Anterior cingulate cortex (tissue), 58 donors: ENCODE results near the gene ZSCAN1.

Experiments
- DNase-seq, 58 donors: peaks; one replicate each; lab custom pipeline; 2025; lab: John Stamatoyannopoulos, UW

Gene ZSCAN1

DNA sequence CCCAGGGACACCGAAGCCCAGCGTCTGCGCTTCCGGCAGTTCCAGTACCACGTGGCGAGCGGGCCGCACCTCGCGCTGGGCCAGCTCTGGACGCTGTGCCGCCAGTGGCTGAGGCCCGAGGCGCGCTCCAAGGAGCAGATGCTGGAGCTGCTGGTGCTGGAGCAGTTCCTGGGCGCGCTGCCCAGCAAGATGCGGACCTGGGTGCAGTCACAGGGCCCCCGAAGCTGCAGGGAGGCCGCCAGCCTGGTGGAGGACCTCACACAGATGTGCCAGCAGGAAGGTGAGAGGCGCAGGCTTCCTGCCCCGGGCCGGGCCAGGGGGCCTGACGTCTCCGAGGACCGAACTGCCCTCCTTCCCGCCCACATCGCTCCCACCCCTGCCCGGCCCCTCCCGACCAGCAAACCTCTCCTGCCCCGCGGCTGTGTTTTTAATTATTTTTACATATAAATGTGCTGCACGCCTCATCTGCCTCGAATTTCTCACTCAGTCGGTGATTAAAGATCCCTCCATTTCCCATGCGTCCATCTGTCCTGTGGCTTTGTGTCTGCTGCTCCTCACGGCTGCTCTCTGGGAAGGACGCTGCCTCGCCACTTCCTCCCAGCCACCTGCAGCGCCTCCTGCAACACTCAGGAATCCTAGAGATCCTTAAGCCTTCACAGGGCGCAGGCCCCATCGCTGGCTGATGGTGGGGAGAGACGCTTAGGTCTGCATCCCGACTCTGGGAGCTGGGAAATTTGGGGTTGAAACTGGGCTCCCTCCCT lies 4.3 kb downstream of the ZSCAN1 start:
- peak in 40 of 58 donors; percentile 2 to 67 (median 33) for DNase-seq

DNA sequence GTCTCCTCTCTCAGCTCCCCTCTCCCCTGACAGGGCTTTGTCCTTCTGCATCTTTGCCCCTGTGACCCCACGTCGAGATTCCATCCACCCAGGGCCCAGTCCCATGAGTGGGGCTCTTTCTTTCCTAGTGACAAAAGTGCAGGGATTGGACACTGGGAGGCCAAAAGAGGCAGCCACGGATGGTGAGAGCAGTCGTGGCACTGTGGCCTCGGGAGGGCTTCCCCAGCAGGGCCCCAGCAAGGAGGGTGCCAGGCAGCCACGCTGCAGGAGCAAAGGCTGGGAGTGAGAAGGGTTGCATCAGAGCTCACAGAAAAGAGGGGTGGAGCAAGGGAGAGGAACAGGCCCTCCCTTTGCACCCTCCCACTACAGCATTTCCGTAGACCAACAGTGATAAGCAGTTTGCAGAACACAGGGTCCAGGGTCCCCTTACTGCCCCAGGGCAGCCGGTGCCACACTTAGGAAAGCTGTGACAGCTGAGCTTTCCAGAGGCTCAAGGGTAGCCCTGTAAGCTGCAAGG lies 4.9 kb downstream of the ZSCAN1 start:
- DNase-seq, result no peak

DNA sequence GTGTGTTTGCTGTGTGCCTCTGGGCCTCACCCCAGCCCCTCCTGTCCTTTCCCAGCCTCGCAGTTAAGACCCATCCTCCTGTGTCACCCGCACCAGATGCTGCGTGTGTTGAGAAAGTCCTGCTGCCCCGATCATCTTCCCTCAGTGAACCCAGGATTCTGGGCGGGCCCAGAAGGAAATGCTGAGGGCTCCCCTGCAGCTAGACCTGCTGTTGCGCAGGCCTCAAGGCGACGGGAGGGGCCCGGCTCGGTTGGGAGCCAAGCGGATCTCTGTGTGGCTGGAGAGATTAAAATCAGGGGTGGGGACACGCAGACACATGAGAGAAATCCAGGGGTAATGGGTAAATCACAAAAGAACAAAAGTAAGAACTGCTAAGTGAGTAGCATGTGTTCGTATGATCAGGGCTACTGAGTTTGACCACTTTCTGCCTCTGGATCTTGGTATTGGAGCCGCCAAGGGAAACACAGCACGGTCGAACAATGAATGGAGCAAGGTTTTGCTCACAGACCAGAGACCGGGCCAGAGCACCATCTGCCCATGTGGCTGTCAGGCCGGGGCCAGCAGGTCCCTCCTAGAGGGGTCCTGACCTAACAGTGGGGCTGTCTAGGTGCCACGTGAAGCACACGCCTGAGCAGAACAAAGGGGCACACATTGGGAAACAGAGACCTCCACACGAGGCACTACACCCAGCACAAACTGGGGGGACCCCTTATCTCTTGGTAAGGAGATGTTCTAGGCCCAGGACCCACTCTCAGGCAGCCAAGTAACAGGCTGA lies 7.1 kb downstream of the ZSCAN1 start:
- DNase-seq, result no peak

DNA sequence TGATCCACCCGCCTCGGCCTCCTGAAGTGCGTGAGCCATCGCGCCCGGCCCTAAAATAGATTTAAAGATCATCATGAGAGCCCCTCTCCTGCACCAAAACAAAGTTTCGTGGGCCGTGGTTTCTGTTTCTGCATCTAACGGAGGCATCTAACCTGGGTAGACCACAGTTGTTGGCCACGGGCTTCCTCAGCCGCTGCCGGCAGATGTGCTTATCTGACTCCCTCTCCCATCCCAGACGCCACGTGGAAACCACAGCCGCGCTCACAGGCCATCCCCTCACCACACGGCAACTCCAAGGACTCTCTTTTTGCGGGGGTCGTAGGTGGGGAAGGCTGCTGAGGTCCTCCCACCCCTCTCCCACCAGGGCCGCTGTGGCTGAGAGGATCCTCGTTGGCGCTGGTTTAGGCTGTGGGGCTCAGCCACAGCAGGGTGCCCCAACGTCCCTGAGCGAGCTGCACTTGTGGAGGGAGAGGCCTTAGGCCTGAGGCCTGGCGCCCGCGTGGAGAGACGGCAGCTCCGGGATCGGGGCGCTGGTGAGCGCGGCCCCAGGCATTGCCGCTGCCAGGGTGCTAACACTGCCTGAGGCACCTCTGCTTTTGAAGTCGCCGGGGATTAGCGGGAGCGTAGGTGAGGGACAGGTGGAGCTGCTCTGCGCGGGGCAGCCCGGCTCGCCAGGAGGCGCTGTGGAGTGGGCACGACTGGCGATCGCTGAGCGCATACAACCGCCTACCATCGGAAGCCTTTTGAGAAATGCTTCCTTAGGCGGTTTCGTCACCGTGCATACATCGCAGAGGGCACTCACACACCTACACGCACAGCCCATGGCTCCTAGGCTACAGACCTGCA lies 8.9 kb downstream of the ZSCAN1 start:
- no peak for DNase-seq

DNA sequence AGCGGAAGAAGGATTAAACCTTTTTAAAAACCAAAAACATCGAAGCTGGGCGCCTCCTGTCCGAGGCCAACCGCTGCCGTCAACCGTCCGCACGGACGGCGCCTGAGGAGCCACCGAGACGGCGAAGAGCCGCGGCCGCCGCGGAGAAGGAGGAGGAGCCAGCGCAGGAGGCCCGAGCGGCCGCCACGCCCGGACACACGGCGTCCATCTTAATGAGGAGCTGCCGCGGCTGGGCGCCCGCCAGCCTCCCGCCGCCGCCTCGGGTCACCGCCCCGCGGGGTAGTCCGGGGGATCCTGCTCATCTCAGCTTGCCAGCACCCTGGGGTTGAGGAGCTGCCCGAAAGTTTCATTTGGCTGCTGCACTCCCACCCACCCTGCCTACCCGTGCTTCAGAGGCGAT lies 10.6 kb downstream of the ZSCAN1 start:
- DNase-seq, result no peak

DNA sequence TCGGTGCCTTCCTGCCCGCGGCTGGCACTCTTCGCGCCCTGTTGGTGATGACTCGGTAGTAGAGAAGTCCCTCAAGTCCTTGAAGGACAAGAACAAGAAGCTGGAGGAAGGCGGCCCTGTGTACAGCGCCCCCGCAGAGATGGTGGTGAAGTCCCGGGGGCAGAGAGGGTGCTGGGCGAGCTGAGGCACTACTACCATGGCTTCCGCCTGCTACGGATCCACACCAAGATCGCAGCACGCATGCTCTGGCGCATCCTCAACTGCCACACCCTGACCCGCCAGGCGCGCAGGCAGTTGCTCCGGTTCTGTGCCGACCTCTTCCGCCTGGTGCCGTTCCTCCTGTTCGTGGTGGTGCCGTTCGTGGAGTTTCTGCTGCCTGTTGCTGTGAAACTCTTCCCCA lies 11.1 kb downstream of the ZSCAN1 start:
- DNase-seq, result no peak

DNA sequence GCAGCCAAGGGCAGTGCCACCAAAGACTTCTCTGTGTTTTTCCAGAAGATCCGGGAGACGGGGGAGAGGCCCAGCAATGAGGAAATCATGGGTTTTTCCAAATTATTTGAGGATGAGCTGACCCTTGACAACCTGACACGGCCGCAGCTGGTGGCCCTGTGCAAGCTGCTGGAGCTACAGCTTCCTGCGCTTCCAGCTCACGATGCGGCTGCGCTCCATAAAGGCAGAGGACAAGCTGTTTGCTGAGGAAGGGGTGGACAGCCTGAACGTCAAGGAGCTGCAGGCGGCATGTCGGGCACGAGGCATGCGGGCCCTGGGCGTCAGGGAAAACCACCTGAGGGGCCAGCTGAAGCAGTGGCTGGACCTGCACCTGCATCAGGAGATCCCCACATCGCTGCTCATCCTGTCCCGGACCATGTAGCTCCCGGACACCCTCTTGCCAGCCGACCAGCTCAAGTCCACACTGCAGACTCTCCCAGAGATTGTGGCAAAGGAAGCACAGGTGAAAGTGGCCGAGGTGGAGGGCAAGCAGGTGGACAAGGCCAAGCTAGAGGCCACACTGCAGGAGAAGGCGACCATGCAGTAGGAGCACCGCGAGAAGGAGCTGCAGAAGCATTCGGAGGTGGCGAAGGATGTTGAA lies 11.7 kb downstream of the ZSCAN1 start:
- no peak for DNase-seq

DNA sequence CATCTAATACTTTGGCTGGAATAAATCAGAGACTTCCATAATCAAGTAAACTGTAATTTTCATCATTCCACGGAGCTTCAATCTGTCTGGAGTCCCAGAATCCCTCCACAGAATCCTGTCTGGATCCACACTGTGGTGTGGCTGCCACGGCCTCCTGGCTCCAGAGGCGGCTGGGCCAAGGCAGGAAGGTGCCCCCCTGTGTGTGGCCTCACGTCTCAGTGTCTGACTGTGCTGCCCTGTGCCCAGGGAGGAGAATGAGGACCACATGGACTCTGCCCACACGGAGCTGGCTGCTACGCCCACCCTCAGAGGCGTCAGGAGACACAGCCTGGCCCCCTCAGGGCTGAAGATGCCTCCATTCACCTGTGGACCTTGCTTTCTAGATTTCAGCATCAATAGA lies 13.0 kb downstream of the ZSCAN1 start:
- no peak for DNase-seq

DNA sequence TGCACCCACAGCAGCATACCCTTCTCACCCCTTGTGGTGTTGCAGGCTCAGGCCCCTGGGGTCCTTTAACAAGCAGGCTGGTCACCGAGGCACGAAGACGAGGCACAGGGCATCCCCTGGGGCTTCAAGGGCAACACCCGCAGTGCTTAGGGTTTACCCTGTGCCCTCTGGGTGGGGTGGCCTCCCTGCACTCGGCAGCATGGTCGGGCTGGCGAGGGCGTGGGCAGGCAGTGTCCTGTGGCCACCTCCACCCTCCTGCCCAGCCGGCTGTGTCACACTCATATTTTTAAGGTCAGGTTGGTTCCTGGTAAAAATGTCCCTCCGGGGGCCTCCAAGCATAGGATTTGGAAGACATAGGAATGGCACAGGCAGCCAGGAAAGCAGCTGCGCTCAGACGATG lies 13.8 kb downstream of the ZSCAN1 start:
- DNase-seq, result no peak

DNA sequence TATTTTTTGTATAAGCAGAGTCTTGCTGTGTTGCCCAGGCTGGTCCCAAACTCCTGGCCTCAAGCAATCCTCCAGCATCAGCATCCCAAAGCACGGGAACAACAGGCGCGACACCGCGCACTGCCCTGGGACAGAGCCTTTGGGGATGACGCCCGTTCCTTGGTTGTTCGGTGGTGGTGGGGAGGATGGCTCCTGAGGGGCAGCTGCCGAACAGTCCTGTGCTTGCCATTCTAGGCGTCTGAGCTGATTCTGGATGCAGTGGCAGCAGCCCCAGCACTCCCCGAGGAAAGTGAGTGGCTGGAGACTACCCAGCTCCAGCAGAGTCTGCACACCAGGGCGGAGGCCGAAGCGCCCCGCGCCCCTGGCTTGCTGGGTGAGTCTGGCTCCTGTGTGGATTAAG lies 18.4 kb downstream of the ZSCAN1 start:
- no peak for DNase-seq

DNA sequence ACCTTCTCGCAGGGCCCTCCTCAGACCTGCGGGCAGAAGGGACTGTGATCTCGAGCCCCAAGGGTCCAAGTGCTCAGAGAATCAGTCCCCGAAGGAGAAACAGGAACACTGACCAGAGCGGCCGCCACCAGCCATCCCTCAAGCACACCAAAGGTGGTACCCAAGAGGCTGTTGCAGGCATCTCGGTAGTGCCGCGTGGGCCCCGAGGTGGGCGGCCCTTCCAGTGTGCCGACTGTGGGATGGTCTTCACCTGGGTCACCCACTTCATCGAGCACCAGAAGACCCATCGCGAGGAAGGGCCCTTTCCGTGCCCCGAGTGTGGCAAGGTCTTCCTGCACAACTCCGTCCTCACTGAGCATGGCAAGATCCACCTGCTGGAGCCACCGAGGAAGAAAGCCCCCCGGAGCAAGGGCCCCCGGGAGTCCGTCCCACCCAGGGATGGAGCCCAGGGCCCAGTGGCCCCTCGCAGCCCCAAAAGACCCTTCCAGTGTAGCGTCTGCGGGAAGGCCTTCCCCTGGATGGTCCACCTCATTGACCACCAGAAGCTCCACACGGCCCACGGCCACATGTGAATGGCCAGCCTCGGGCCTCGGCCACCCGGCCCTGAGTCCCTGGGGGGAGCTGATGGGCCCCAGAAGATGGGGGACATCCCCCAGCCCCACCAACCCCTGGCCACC lies 19.8 kb downstream of the ZSCAN1 start:
- no peak for DNase-seq

DNA sequence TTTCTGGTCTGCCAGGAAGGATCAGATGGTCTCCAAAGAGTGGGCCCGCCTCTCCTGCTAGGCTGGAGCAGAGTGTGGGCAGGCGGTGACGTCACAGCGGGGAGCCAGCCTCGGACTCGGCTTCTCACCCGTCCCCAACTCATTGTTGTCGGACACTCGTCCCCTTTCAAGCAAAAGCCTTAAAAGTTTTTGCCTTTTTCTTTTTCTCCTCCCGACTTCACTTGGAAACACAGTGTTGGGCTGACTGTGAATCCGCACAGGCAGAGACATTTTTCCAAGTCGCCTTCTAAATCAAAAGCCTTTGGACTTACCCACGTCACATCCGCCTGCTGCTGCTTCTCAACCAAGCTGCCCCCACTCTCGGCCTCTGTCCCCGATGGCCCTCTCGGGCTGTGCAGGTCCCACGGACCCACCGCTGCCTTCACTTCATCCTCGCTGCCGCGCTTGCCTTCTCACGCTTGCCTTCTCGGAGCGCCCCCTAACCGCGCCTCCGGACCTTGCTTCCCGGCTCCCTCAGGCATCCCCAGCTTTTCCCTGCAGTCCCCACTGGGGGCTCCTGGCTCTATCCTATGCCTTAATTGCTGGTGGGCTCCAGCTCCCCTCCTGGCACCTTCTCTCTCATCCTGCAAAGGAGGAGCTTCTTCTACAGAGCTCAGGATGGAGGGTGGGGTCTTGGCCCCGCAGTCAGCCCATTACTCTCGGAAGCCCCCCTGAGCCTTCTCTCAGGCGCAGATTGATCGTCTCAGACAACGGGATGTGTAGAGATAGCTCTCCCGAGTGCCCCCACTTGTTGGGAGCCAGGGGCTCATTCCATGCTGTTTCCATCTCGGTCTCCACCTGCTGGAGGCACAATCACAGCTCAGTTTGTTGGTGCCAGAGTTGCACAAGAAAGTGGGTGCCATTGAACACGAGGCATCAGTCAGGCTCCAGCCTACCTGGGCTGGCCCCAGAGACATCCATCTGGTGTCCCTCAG lies 21.4 kb downstream of the ZSCAN1 start:
- peak in 54 of 58 donors; percentile 12 to 80 (median 54) for DNase-seq

DNA sequence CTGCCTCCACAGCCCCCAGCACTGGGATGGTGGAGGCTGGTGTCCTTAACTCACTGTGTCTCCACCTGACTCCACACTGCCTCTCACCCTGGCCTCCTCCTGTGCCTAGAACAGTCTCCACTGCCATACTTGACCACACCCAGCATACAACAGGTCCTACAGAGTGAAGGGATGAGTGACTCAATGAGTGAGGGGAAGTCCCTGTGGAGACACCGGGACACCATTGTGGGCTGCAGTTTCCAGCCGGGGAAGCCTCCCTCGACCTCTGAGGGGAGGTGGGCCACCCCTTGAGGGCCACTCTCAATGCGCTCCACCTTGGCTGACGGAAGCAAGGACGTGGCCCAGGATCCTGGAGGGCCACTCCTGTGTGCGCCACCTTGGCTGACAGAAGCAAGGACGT lies 22.4 kb downstream of the ZSCAN1 start:
- no peak for DNase-seq

DNA sequence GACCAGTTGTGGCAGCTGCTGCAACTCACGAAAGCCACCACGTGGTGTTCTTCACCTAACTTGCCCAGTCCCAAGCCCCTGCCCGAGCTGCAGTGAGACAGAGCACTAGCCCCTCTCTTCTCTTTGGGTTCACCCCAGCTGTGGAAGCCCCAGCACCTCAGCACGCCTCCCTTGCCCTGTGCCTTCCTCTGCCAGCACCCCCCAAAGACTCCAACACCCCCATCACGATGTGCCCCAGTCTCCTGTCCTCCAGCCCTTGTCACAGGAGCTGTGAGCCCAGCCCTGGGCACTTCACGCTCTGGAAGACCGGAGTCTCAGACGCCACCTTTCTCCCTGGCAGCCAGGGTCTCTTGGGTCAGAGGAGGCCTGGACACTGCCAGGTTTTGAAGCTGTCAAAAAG lies 23.0 kb downstream of the ZSCAN1 start:
- DNase-seq, result no peak

DNA sequence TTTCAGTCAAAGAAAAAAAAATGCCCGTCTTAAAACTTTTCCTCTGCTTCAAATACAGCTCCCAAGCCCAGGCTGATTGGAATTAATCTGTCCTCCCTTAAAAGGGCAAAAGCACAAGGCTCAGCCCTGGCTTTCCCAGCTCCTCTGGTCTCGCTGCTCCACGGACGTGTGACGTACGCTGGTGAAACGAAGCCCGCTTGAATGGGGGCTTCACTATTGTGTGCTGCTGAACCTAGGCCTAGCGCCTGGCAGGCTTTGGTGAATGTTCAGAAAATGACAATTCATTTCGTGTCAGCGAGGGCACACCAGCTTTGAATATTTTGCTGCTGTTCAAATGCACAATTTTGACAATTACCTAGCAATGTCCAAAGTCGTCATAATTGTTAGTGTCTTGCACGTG lies 24.6 kb downstream of the ZSCAN1 start:
- peak in 3 of 58 donors; percentile 14 to 25 (median 14) for DNase-seq

DNA sequence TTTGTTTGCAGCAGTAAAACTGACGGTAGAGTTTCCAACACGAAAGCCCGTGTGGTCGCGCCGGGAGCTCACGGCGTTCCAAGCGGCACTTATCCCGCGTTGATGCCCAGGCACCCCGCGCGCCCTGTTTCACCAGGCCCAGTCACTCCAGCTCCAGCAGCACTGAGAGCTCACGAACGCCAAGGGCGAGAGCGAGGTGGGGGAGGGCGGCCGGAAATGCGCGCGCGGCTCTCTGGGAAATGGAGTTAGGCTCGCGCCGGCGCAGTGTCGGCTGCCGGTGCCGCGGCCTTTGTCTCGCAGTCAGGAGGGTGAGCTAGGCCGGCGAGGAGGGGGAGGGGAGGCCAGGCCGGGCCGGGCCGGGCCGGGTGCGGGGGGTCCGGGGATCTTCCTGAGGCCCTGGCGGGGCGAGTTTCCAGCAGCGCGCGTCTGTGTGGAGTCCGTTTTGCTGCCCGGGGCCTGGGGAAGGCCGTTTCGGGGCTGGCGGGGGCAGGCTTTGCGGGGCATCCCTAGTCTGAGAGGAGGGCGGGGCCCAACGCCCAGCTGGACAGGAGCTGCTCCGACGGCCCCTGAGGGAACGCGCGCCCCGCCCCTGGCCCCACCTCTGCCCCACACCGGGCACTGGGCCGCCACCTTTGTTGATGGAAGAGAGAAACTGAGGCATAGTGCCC lies 25.3 kb downstream of the ZSCAN1 start, which contains the start of gene ZNF135:
TSS of gene ZNF135 (plus strand) at position 280 of the 668 bp plus-strand sequence. CDS start 721 bp downstream, outside the sequence.
- DNase-seq, result peak in 57 of 58 donors; percentile 63 to 94 (median 85)

DNA sequence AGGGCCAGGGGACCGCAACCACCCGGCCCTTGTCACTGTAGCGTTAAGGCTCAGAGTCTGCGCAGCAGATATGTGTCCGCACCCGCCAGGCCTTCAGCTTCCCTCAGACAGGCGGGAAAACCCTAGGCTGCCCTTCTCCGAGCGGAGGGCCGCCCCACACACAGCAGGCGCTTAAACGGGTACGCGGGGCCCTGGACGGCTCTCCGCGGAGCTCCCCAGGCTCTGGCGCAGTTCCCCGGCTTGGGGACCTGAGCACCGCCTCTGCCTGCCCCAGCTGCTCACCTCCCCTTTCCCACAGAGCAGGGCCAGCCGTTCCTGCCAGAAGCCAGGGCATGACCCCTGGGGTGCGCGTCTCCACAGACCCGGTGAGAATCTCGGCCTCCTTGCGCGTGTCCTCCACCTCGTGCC lies 25.9 kb downstream of the ZSCAN1 start:
- peak in 3 of 58 donors; percentile 17 to 47 (median 28) for DNase-seq

DNA sequence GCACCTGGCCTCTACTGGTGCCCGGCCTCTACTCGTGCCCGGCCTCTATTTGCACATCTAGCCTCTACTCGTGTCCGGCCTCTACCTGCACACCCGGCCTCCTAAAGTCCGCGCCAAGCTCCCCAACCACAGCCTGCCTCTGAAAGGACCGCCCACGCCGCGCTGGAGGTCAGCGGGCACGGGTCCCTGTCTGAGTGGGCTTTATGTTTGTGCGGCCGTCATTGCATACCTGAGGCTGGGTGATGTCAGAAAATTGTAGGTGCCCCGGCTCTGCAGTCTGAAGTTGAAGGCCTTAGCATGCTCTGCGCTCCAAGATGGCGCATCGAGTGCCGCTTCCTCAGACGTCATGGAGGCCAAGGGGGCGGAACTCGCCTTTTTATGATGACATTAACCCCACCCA lies 26.4 kb downstream of the ZSCAN1 start:
- DNase-seq, result no peak
